Posterior cingulate gyrus (tissue), 11 donors: ENCODE data around the gene GPI.

Experiments used
- DNase-seq, 10 donors: peaks; one replicate each; pipeline versions ENCODE4 v3.0.0 to v3.0.0-alpha.2; 2020 to 2021; ENCODE audit warnings: mixed read lengths in 3 of 10
- intact Hi-C: fragments of 100-400 bp; cut with DNase I; formaldehyde crosslinking; loops from one replicate; pipeline ENCODE4 v1.15.1; 2023

Gene GPI

GRCh38 chr19:34336781-34337271 lies 28.2 kb upstream of the GPI start:
- DNase-seq, result no peak
- intact Hi-C loops, result loop anchor here (5.0 to 10.0 kb wide), 2 partner anchors 82 to 165 kb away; partner anchors contain the start of genes GARRE1 and LSM14A

GRCh38 chr19:34337739-34338138 lies 27.3 kb upstream of the GPI start:
- intact Hi-C loops, result loop anchor here (5.0 to 10.0 kb wide), 2 partner anchors 83 to 165 kb away; partner anchors contain the start of genes GARRE1 and LSM14A
- no peak for DNase-seq

DNA sequence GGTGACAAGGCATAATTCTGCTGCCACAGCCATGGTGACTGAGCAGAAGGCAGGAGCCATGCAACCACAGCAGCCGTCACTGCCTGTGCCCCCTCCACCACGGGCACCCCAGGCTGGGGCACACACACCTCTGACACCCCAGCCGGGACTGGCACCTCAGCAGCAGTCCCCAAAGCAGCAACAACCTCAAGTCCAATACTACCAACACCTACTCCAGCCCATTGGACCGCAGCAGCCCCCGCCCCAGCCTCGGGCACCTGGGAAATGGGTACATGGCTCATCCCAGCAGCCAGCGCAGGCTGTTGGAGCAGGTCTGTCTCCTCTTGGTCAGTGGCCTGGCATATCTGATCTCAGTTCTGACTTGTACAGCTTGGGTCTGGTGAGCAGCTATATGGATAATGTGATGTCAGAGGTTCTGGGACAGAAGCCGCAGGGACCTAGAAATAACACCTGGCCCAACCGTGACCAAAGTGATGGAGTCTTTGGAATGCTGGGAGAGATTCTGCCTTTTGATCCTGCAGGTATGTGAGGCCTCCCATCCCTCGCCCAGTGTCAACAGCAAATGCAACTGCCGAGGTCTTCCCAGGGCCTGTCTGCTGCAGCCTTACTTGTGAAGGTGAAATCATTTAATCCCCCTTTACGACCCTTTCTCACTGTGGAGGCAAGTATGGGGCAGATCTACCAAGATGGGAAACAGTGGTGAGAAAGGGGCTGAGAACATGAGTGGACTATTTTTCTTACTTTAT lies 22.9 kb upstream of the GPI start:
- intact Hi-C loops, result loop anchor here (10.0 kb wide), 1 partner anchor 107 kb away; no protein-coding TSS in a partner anchor
- peak in 2 of 10 donors; percentile 52 to 57 for DNase-seq

- DNase-seq, result no peak
These were observed 21.2 kb upstream of the GPI start for GRCh38 chr19:34343751-34344150.

GRCh38 chr19:34345947-34346351 lies 19.0 kb upstream of the GPI start:
- peak; percentile 55 to 96 (median 83) for DNase-seq
- intact Hi-C loops, result loop anchor here (10.0 kb wide), 1 partner anchor 111 kb away; no protein-coding TSS in a partner anchor

More at GRCh38 chr19:34343751-34344150, 21.2 kb upstream of the GPI start:
- intact Hi-C loops, result loop anchor here (10.0 kb wide), 1 partner anchor 109 kb away; no protein-coding TSS in a partner anchor

DNA sequence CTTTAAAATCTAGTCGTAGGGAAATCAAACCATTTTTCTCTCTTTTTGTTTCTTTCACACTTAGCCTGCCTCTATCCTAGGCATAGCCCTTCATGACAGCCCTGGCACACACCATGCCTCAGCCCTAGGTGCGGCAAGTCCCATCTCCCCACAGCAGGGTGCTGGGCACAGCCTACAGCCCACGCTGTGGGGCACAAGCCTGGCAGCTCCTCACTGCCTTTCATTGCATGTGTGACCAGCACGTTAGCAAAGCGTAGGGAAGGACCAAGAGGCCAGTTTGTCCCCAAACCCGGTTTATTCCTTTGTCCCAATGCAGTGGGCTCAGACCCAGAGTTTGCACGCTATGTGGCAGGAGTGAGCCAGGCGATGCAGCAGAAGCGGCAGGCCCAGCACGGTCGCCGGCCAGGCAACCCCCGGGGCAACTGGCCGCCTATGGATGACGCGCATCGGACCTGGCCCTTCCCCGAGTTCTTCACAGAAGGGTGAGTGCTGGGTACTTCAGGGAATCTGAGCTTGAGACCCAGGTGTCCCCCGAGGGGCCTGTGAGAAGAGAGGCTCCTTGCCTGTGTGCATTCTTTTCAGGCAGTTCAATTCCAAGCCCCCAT lies 17.3 kb upstream of the GPI start:
- intact Hi-C loops, result loop anchor here (10.0 kb wide), 1 partner anchor 113 kb away; no protein-coding TSS in a partner anchor
- DNase-seq, result peak in 1 of 10 donors; percentile 85

- peak in 1 of 10 donors; percentile 79 for DNase-seq
- intact Hi-C loops, result loop anchor here (10.0 kb wide), 1 partner anchor 114 kb away; no protein-coding TSS in a partner anchor
These were observed 16.0 kb upstream of the GPI start for GRCh38 chr19:34348899-34349487.

- DNase-seq, result peak in 1 of 10 donors; percentile 38
- intact Hi-C loops, result no loop called here
These were observed 14.8 kb upstream of the GPI start for GRCh38 chr19:34350161-34350561.

DNA sequence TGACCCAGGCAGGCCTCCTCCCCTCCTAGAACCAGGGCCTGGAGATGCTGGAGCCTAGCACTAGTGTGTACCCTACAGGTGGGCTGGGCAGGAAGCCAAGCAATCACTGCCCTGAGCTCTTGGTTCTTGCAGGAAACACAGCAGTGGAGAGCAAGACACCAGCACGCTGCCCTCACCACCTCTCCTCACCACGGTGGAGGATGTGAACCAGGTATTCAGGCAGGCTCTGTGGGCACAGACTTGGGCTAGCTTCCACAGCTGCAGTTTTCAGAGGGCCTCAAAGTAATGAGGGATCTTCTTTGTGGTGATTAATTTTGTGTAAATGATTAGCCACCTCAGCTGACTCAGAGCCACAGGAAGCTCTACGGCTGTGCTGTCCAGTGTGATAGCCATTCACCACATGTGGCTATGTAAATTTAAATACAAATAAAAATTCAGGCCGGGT lies 13.6 kb upstream of the GPI start:
- intact Hi-C loops, result no loop called here
- DNase-seq, result peak in 1 of 10 donors; percentile 48

GRCh38 chr19:34353546-34353945 lies 11.4 kb upstream of the GPI start:
- peak in 2 of 10 donors; percentile 46 to 57 for DNase-seq
- intact Hi-C loops, result no loop called here

GRCh38 chr19:34355201-34355600 lies 9.8 kb upstream of the GPI start:
- peak in 2 of 10 donors; percentile 44 to 80 for DNase-seq
- intact Hi-C loops, result no loop called here

- intact Hi-C loops, result no loop called here
- peak in 2 of 10 donors; percentile 10 to 43 for DNase-seq
These were observed 8.1 kb upstream of the GPI start for GRCh38 chr19:34356875-34357274.

DNA sequence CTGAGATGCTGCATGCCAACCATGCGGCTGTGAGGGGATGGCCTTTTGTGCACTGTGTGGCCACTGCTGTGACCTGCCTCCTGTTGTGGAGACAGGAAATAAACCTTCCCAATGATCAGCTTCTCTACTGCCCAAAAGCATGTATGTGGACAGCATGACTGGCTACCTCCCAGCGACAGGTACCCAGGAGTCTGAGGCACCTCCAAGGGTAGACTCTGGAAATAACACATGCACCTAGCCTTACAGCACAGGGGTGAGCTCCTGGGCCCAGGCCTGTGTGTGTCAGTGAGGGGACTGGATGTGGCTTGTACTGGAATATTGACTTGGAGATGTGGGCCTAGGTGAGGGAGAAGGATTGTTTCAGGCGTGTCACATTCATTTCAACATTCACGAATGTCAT lies 7.6 kb upstream of the GPI start:
- DNase-seq, result peak in 2 of 10 donors; percentile 37 to 50
- intact Hi-C loops, result no loop called here

GRCh38 chr19:34359140-34359953 lies 5.6 kb upstream of the GPI start:
- DNase-seq, result peak; percentile 84 to 99 (median 93)
- intact Hi-C loops, result no loop called here

- intact Hi-C loops, result loop anchor here (10.0 kb wide), 1 partner anchor 65 kb away; the partner anchor contains the start of gene UBA2
- peak in 1 of 10 donors; percentile 54 for DNase-seq
These were observed 5.1 kb upstream of the GPI start for GRCh38 chr19:34359954-34360315.

- DNase-seq, result peak in 1 of 10 donors; percentile 25
- intact Hi-C loops, result loop anchor here (10.0 kb wide), 1 partner anchor 64 kb away; the partner anchor contains the start of gene UBA2
These were observed 4.6 kb upstream of the GPI start for GRCh38 chr19:34360354-34360909.

DNA sequence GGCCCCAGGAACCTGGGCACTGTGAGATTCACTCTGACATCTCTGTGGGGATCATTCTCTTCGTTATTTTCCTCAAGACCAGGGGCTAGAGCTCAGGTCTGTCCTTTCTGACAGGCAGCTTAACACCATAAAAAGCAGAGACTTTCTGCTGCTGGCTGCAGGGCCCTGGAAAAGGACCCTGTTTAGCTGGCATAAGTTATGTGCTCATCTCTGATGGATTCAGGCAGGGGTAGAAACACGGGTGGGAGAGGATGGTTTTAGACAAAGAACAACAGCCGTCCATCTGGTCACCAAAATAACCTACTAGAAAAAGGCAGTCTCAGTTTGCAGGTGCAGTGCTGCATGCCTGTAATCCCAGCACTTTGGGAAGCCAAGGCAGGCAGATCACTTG lies 2.3 kb upstream of the GPI start:
- intact Hi-C loops, result loop anchor here (10.0 kb wide), 1 partner anchor 62 kb away; the partner anchor contains the start of gene UBA2
- no peak for DNase-seq

DNA sequence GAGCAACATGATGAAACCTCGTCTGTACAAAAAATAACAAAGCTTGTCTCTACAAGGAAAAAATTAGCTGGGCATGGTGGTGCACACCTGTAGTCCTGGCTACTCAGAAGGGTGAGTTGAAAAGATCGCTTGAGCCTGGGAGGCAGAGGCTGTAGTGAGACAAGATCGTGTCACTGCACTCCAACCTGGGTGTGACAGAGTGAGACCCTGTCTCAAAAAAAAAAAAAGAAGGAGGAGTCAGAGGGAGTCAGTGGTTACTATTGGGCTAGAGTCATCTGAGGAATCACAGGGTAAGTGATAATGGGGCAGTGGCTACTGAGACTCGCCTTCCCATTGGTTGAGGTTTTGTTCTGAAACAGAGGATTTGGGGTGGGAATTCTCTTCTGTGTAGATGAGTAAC lies 1.9 kb upstream of the GPI start:
- DNase-seq, result no peak
- intact Hi-C loops, result loop anchor here (10.0 kb wide), 1 partner anchor 62 kb away; the partner anchor contains the start of gene UBA2

- intact Hi-C loops, result loop anchor here (10.0 kb wide), 1 partner anchor 61 kb away; the partner anchor contains the start of gene UBA2
- DNase-seq, result no peak
These were observed 1.1 kb upstream of the GPI start for GRCh38 chr19:34363930-34364329.
